GM12878 (cell line): ENCODE data around the gene PFKP. TPM values are rescaled to one million over a fixed set of nuclear protein-coding genes. Genes with fewer than 3 reads are reported as not detected.

Experiments used
- ATAC-seq: fragments of 200-7000 bp; cut with Tn5 transposase; 3 replicates; pipeline ENCODE4 v1.9.1; 2020; ENCODE audit warnings: mild to moderate bottlenecking, moderate library complexity
- BruUV-seq: library from RNA; stranded (reverse); fragments of 400-500 nt; replicated peaks from 2 replicates; lab custom pipeline; 2021; lab: Mats Ljungman, UMichigan
- CTCF ChIA-PET: fragments of 300-600 bp; sonication (Branson Sonifier 250); formaldehyde crosslinking; extraction: SDS; loops from one replicate; lab custom pipeline; 2021; ENCODE audit warnings: inconsistent platforms; lab: Yijun Ruan, JAX
- POLR2A ChIA-PET: fragments of 350-600 bp; formaldehyde crosslinking; extraction: SDS; loops from one replicate; lab custom pipeline; 2021; ENCODE audit warnings: inconsistent platforms; lab: Charles Lee
- RAD21 ChIA-PET: fragments of 300-600 bp; sonication (Branson Sonifier 250); formaldehyde crosslinking; loops from one replicate; lab custom pipeline; 2023; ENCODE audit warnings: antibody characterized with exemption; ENCODE audit not compliant: unreplicated experiment; lab: Charles Lee
- SMC1A ChIA-PET: fragments of 300-600 bp; sonication (Branson Sonifier 250); formaldehyde crosslinking; loops from one replicate; lab custom pipeline; 2023; ENCODE audit not compliant: unreplicated experiment, uncharacterized antibody; lab: Charles Lee
- DNase-seq: peaks from one replicate; pipeline ENCODE4 v3.0.0-alpha.2; 2011; ENCODE audit warnings: low read depth, low spot score
- FAIRE-seq: peaks from 3 replicates; lab custom pipeline; 2011; peaks lifted over from hg19 to GRCh38; lab: Jason Lieb, UNC
- H2AFZ ChIP-seq: 2 replicates; pipeline ENCODE4 v1.6.0; 2011; ENCODE audit warnings: low read depth, low read length, control low read depth; ENCODE audit not compliant: control insufficient read depth
- H3K27ac ChIP-seq: 2 replicates; pipeline ENCODE4 v1.5.1; 2011; ENCODE audit warnings: control low read depth; ENCODE audit not compliant: control insufficient read depth, insufficient read depth
- H3K27me3 ChIP-seq, 2 experiments: replicated peaks in 1 of 2; 2 replicates each; pipeline versions ENCODE4 v1.6.0 to v1.6.1; 2011; ENCODE audit warnings: low read length in 1 of 2; ENCODE audit not compliant: control insufficient read depth in 2 of 2, insufficient read depth in 2 of 2
- H3K36me3 ChIP-seq, 2 experiments: 2 replicates each; pipeline ENCODE4 v1.5.1; 2011; ENCODE audit warnings: low read length in 1 of 2; ENCODE audit not compliant: control insufficient read depth in 2 of 2, insufficient read depth in 2 of 2
- H3K4me1 ChIP-seq: 2 replicates; pipeline ENCODE4 v1.6.1; 2011; ENCODE audit warnings: mild to moderate bottlenecking, low read length, moderate library complexity, mixed read lengths; ENCODE audit not compliant: control insufficient read depth, insufficient read depth
- H3K4me2 ChIP-seq: 2 replicates; pipeline ENCODE4 v1.6.0; 2011; ENCODE audit warnings: control low read depth; ENCODE audit not compliant: control insufficient read depth, insufficient read depth
- H3K4me3 ChIP-seq: fragments of 200-600 bp; sonication (generic); 2 replicates; pipeline ENCODE4 v1.5.1; 2016
- H3K79me2 ChIP-seq: 2 replicates; pipeline ENCODE4 v1.6.0; 2011; ENCODE audit warnings: low read length; ENCODE audit not compliant: control insufficient read depth, insufficient read depth
- H3K9ac ChIP-seq: 2 replicates; pipeline ENCODE4 v1.8.0; 2011; ENCODE audit warnings: low read length, control low read depth, mixed read lengths; ENCODE audit not compliant: control insufficient read depth, insufficient read depth
- H3K9me3 ChIP-seq: replicated peaks from 3 replicates; pipeline ENCODE4 v1.5.1; 2011; ENCODE audit warnings: mild to moderate bottlenecking, low read length; ENCODE audit not compliant: control insufficient read depth, insufficient read depth
- H4K20me1 ChIP-seq: 2 replicates; pipeline ENCODE4 v1.6.0; 2011; ENCODE audit not compliant: control insufficient read depth, insufficient read depth
- BHLHE40 ChIP-seq, 2 experiments: fragments of 450-650 bp in 1 of 2; IDR thresholded peaks; 2 replicates each; pipeline ENCODE4 v1.6.1; 2011 to 2017; ENCODE audit warnings: low read depth in 2 of 2, borderline replicate concordance in 1 of 2, improper control_type of control experiment in 1 of 2, low read length in 1 of 2, mild to moderate bottlenecking in 1 of 2
- HDGF ChIP-seq: fragments of 450-650 bp; IDR thresholded peaks from 2 replicates; pipeline ENCODE4 v1.6.1; 2016; ENCODE audit warnings: antibody characterized with exemption
- MTA3 ChIP-seq: IDR thresholded peaks from 2 replicates; pipeline ENCODE4 v1.6.1; 2012; ENCODE audit warnings: low read length, inconsistent platforms, borderline replicate concordance
- MYB ChIP-seq: fragments of 150-350 bp; IDR thresholded peaks from 2 replicates; pipeline ENCODE4 v1.6.1; 2014; ENCODE audit warnings: mild to moderate bottlenecking, low read depth, low read length, borderline replicate concordance
- NBN ChIP-seq: fragments of 450-650 bp; IDR thresholded peaks from 2 replicates; pipeline ENCODE4 v1.6.1; 2016
- RELA ChIP-seq: fragments of 450-650 bp; IDR thresholded peaks from 2 replicates; pipeline ENCODE4 v1.8.0; 2014; ENCODE audit warnings: borderline replicate concordance; ENCODE audit not compliant: partially characterized antibody
- SIN3A ChIP-seq: IDR thresholded peaks from 2 replicates; pipeline ENCODE4 v1.6.1; 2012; ENCODE audit warnings: low read depth, low read length, improper control_type of control experiment
- SP1 ChIP-seq: IDR thresholded peaks from one replicate; pipeline ENCODE4 v1.6.1; 2011; ENCODE audit warnings: low read depth, low read length
- ZBTB33 ChIP-seq: fragments of 450-650 bp; IDR thresholded peaks from 2 replicates; pipeline ENCODE4 v1.6.1; 2017; ENCODE audit warnings: mild to moderate bottlenecking
- ZNF687 ChIP-seq: fragments of 450-650 bp; IDR thresholded peaks from 2 replicates; pipeline ENCODE4 v1.6.1; 2017; ENCODE audit warnings: mild to moderate bottlenecking, moderate library complexity
- WGBS: methylation state at CpG from one replicate; pipeline ENCODE4 v1.1.6; 2016; ENCODE audit warnings: low lambda C conversion rate; ENCODE audit not compliant: insufficient replicate concordance, insufficient coverage; ENCODE audit errors: missing lambda C conversion rate; 5-methylcytosine and 5-hydroxymethylcytosine counted together
- in situ Hi-C: fragments of 300-500 bp; cut with MboI; formaldehyde crosslinking; loops from 9 replicates; pipeline ENCODE4 v1.14.3; 2018; ENCODE audit warnings: mixed read lengths
- intact Hi-C: fragments of 100-400 bp; cut with micrococcal nuclease; formaldehyde crosslinking; loops from one replicate; pipeline ENCODE4 v1.14.2; 2022; ENCODE audit not compliant: unreplicated experiment
- polyA plus RNA-seq, 11 experiments: library from polyadenylated mRNA; depleted of rRNA in 4 of 11; unstranded in 6 of 11; stranded (reverse) in 5 of 11; fragments of >200 nt; fragmentation: Nextera tagmentation in 4 of 11; fragmentation: Illumina TruSeq in 1 of 11; extraction: Ambion mirVana in 4 of 11; extraction: Trizol in 1 of 11; gene quantifications; 1 replicate in 1 of 11; 2 replicates in 10 of 11; pipeline versions ENCODE4 v1.2.1 to v1.2.3, GENCODE V29; 2011 to 2016; ENCODE audit warnings: inconsistent platforms in 2 of 11, missing spikeins in 2 of 11, low read depth in 1 of 11
- total RNA-seq, 4 experiments: library from RNA; depleted of rRNA in 3 of 4; stranded (reverse); fragments of >200 nt in 3 of 4; fragmentation: Illumina TruSeq in 1 of 4; extraction: Trizol in 1 of 4; gene quantifications; 2 replicates each; pipeline versions ENCODE4 v1.2.1 to v1.2.3, GENCODE V29; 2013 to 2021

PFKP gene
- total and polyA plus RNA-seq, 10 of the 15 experiments (the other 5 are each of a cell fraction or from before 2014, with no cell fraction given), result 27.0 to 145 (median 95.7) TPM

- peaks cover 2 to 6% of the 10 kb centered on the region in 2 experiments; a peak in 3 of 4 replicates for H3K36me3 ChIP-seq
- H3K4me1 ChIP-seq, result peaks cover 11% of the 10 kb centered on the region
- H3K4me2 ChIP-seq, result peak overlapping the region; percentile 66
- no peaks in the 10 kb centered on the region for H4K20me1 ChIP-seq
- H3K9me3 ChIP-seq, result no peaks in the 10 kb centered on the region; the same call in 2 of the 3 replicates
- H3K9ac ChIP-seq, result no peak overlapping the region
- FAIRE-seq (no peak), ATAC-seq (peak; percentile 62), DNase-seq (no peak)
- no peak overlapping the region for H3K27ac ChIP-seq
- peak overlapping the region; percentile 85 for H2AFZ ChIP-seq
- H3K79me2 ChIP-seq, result peaks cover 11% of the 10 kb centered on the region
- RAD21 ChIA-PET, result no interaction called here
- H3K27me3 ChIP-seq, result peaks cover 0 to 3% of the 10 kb centered on the region in 2 experiments; a peak in 2 of 4 replicates
- BruUV-seq, result no TSS peak
- SMC1A ChIA-PET, result no interaction called here
- CTCF ChIA-PET, result interaction anchor here (1.6 kb wide), 1 partner anchor 20 kb away, joined by 4 read pairs; no protein-coding TSS in a partner anchor
- POLR2A ChIA-PET, result interaction anchor here (1.0 to 1.7 kb wide), 2 partner anchors 9 to 105 kb away, joined by 4 to 6 read pairs; no protein-coding TSS in a partner anchor
- in situ Hi-C loops (no loop called here), intact Hi-C loops (no loop called here)
- TF ChIP-seq MYB (no peak), NBN (peak; percentile 41; the same call in 1 of the 2 replicates), BHLHE40 (IDR thresholded peaks at IDR 0.05; ENCODE audit: borderline replicate concordance in 1 of 2, low read depth in 2 of 2, low read length in 1 of 2) (0 out of 4 replicates have a peak, but pooled peaks of 1 of the 2 experiments have one; percentile 24), SP1 (peak; percentile 36), HDGF (peak; percentile 82)
- WGBS, result 3% methylated on average over 20 of the region's 26 CpGs
- peak overlapping the region; percentile 52; the same call in 1 of the 2 replicates for H3K4me3 ChIP-seq
These were observed 106.0 kb downstream of the PFKP start for GRCh38 chr10:3173171-3173878.

DNA sequence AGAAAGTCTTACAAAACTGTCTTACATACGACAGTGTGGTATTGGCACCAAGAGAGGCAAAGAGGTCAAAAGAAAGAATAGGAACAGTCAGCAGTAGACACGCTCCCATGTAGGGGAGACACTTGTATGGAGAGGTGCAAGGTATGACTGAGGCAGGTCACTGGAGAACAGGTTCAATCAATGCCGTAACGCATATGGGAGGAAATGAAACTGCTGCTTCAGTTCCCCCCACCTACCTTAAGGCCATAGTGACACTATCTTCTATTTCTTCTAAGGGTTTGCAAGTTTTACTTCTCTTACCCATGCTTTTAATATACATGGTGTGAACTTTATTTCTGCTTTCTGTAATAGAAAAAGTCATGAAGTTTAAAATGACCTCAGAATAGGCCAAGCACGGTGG lies 110.7 kb downstream of the PFKP start:
- WGBS, result 19% methylated on average over 5 of the region's 5 CpGs
- Histone ChIP-seq H3K9ac (no peak overlapping the region), H3K9me3 (no peaks in the 10 kb centered on the region), H3K4me1 (peaks cover 6% of the 10 kb centered on the region; the same call in 1 of the 2 replicates), H3K4me2 (0 out of 2 replicates have a peak overlapping the region, but pooled peaks have one; percentile 32), H3K79me2 (no peaks in the 10 kb centered on the region), H3K27ac (no peak overlapping the region), H3K36me3 (no peaks in the 10 kb centered on the region), H3K27me3 (peaks cover 0 to 3% of the 10 kb centered on the region in 2 experiments; a peak in 3 of 4 replicates), H4K20me1 (no peaks in the 10 kb centered on the region), H2AFZ (no peak overlapping the region; the same call in 1 of the 2 replicates), H3K4me3 (no peak overlapping the region)
- POLR2A ChIA-PET, result no interaction called here
- CTCF ChIA-PET, result no interaction called here
- BruUV-seq, result no TSS peak
- no peak for DNase-seq
- peak; percentile 66 for ATAC-seq
- RAD21 ChIA-PET, result no interaction called here
- in situ Hi-C loops, result no loop called here
- intact Hi-C loops, result no loop called here
- SMC1A ChIA-PET, result no interaction called here
- peak; percentile 75 for FAIRE-seq
- TF ChIP-seq MTA3 (no peak), ZBTB33 (no peak), ZNF687 (no peak), SIN3A (no peak), RELA (no peak)
